A549 (cell line): ENCODE results near the gene RHOBTB1. TPM values are rescaled to one million over a fixed set of nuclear protein-coding genes. Genes with fewer than 3 reads are reported as not detected.
A peak's percentile ranks its signal among the peaks of the same experiment; 100 is the strongest.

Experiments used
- ATAC-seq, 2 experiments: fragments of 200-7000 bp in 1 of 2; fragments of >200 bp in 1 of 2; cut with Nextera tagmentation in 1 of 2; cut with Tn5 transposase in 1 of 2; 3 replicates each; pipeline versions ENCODE4 v1.8.0 to v1.9.1; 2018 to 2020; ENCODE audit warnings: mild to moderate bottlenecking in 1 of 2, moderate library complexity in 1 of 2
- CTCF ChIA-PET: fragments of 300-600 bp; sonication (Branson Sonifier 250); formaldehyde crosslinking; extraction: SDS; loops from one replicate; lab custom pipeline; 2021; ENCODE audit warnings: antibody characterized with exemption, inconsistent platforms; lab: Yijun Ruan, JAX
- POLR2A ChIA-PET: fragments of 350-600 bp; formaldehyde crosslinking; extraction: SDS; loops from one replicate; lab custom pipeline; 2021; ENCODE audit warnings: antibody characterized with exemption, inconsistent platforms; lab: Yijun Ruan, JAX
- DNase-seq, 2 experiments: peaks; one replicate each; pipeline versions ENCODE4 v3.0.0 to v3.0.0-alpha.2; 2011 to 2016; ENCODE audit warnings: low read depth in 1 of 2, low spot score in 1 of 2
- FAIRE-seq: peaks from 2 replicates; lab custom pipeline; 2011; peaks lifted over from hg19 to GRCh38; lab: Jason Lieb, UNC
- H3K27ac ChIP-seq, 2 experiments: fragments of >200 bp; sonication (Bioruptor Twin); formaldehyde crosslinking; 3 replicates each; pipeline ENCODE4 v1.5.1; 2016 to 2017
- H3K4me1 ChIP-seq: fragments of >200 bp; sonication (Bioruptor Twin); formaldehyde crosslinking; 3 replicates; pipeline ENCODE4 v1.6.1; 2016
- H3K4me2 ChIP-seq: fragments of >200 bp; sonication (Bioruptor Twin); formaldehyde crosslinking; 3 replicates; pipeline ENCODE4 v1.6.1; 2016
- H3K4me3 ChIP-seq: fragments of >200 bp; sonication (Bioruptor Twin); formaldehyde crosslinking; 3 replicates; pipeline ENCODE4 v1.5.1; 2016
- H3K9me3 ChIP-seq: fragments of >200 bp; sonication (Bioruptor Twin); formaldehyde crosslinking; 3 replicates; pipeline ENCODE4 v1.6.1; 2016
- CEBPB ChIP-seq, 2 experiments: fragments of >200 bp in 1 of 2; sonication (Bioruptor Twin) in 1 of 2; formaldehyde crosslinking in 1 of 2; IDR thresholded peaks; 2 replicates each; pipeline ENCODE4 v1.6.1; 2012 to 2016
- CHD4 ChIP-seq: fragments of 200-600 bp; sonication (generic); IDR thresholded peaks from 2 replicates; pipeline ENCODE4 v1.6.1; 2016; ENCODE audit warnings: antibody characterized with exemption, mild to moderate bottlenecking, borderline replicate concordance
- EP300 ChIP-seq, 2 experiments: fragments of >200 bp; sonication (Bioruptor Twin); formaldehyde crosslinking; IDR thresholded peaks; 2 replicates in 1 of 2; 3 replicates in 1 of 2; pipeline ENCODE4 v1.6.1; 2016 to 2017
- FOSL2 ChIP-seq, 2 experiments: fragments of 450-650 bp in 1 of 2; fragments of >200 bp in 1 of 2; sonication (Bioruptor Twin) in 1 of 2; formaldehyde crosslinking; IDR thresholded peaks; 2 replicates each; pipeline versions ENCODE4 v1.5.0 to v1.6.1; 2016 to 2020; ENCODE audit warnings: mild to moderate bottlenecking in 1 of 2, moderate library complexity in 1 of 2
- HDAC2 ChIP-seq: fragments of 200-600 bp; sonication (generic); IDR thresholded peaks from 2 replicates; pipeline ENCODE4 v1.6.1; 2016
- JUN ChIP-seq, 2 experiments: fragments of >200 bp; sonication (Bioruptor Twin); formaldehyde crosslinking; IDR thresholded peaks; 2 replicates in 1 of 2; 3 replicates in 1 of 2; pipeline ENCODE4 v1.6.1; 2016 to 2017
- JUNB ChIP-seq: fragments of >200 bp; sonication (Bioruptor Twin); formaldehyde crosslinking; IDR thresholded peaks from 2 replicates; pipeline ENCODE4 v1.6.1; 2016
- KDM5A ChIP-seq: fragments of 200-600 bp; sonication (generic); IDR thresholded peaks from 2 replicates; pipeline ENCODE4 v1.6.1; 2016; ENCODE audit warnings: antibody characterized with exemption, mild to moderate bottlenecking
- MAZ ChIP-seq: fragments of 150-350 bp; IDR thresholded peaks from 2 replicates; pipeline ENCODE4 v1.6.1; 2014; ENCODE audit warnings: antibody characterized with exemption, low read depth, low read length, borderline replicate concordance
- PHF8 ChIP-seq: fragments of 200-600 bp; sonication (generic); IDR thresholded peaks from 2 replicates; pipeline ENCODE4 v1.6.1; 2016; ENCODE audit warnings: low read depth, mild to moderate bottlenecking, antibody characterized with exemption, moderate library complexity, borderline replicate concordance
- POLR2A ChIP-seq: IDR thresholded peaks from 2 replicates; pipeline ENCODE4 v1.6.1; 2012; ENCODE audit warnings: mild to moderate bottlenecking, low read length
- POLR2AphosphoS2 ChIP-seq: conservative IDR thresholded peaks from 2 replicates; pipeline ENCODE4 v1.6.1; 2012; ENCODE audit warnings: low read length, improper control_type of control experiment, inconsistent platforms
- SMC3 ChIP-seq: fragments of >200 bp; sonication (Bioruptor Twin); formaldehyde crosslinking; IDR thresholded peaks from 3 replicates; pipeline ENCODE4 v1.6.1; 2018; ENCODE audit warnings: inconsistent platforms
- TFCP2L1 ChIP-seq: fragments of 250-450 bp; sonication (Bioruptor Pico); IDR thresholded peaks from 2 replicates; pipeline ENCODE4 v1.5.0; 2021; ENCODE audit warnings: mild to moderate bottlenecking
- ZC3H11A ChIP-seq: fragments of 450-650 bp; IDR thresholded peaks from 2 replicates; pipeline ENCODE4 v1.6.1; 2014; ENCODE audit warnings: antibody characterized with exemption, mild to moderate bottlenecking
- WGBS: methylation state at CpG from one replicate; pipeline ENCODE4 v1.1.6; 2017; ENCODE audit errors: missing lambda C conversion rate; 5-methylcytosine and 5-hydroxymethylcytosine counted together
- polyA plus RNA-seq, 4 experiments: library from polyadenylated mRNA; depleted of rRNA in 3 of 4; stranded (reverse); fragments of >200 nt; fragmentation: RNase III in 1 of 4; extraction: RNeasy Plus Mini Kit Qiagen cat#74134 plus additional on column Dnase treatment in 1 of 4; gene quantifications; 2 replicates in 3 of 4; 3 replicates in 1 of 4; pipeline ENCODE4 v1.2.3, GENCODE V29; 2011 to 2017
- TF ChIP-seq, protein P1 (sequence below): IDR thresholded peaks from 2 replicates; pipeline ENCODE4 v1.6.1; 2012; ENCODE audit warnings: low read depth, borderline replicate concordance
- TF ChIP-seq, protein P2 (sequence below): fragments of 250-450 bp; sonication (Bioruptor Pico); IDR thresholded peaks from 2 replicates; pipeline ENCODE4 v1.5.0; 2021; ENCODE audit warnings: mild to moderate bottlenecking, moderate library complexity, borderline replicate concordance
- TF ChIP-seq, protein P3 (sequence below): fragments of 150-350 bp; IDR thresholded peaks from 2 replicates; pipeline ENCODE4 v1.6.1; 2014; ENCODE audit warnings: low read depth, mild to moderate bottlenecking, low read length
- TF ChIP-seq, protein P4 (sequence below): fragments of 200-600 bp; sonication (generic); IDR thresholded peaks from 2 replicates; pipeline ENCODE4 v1.6.1; 2016; ENCODE audit warnings: antibody characterized with exemption, mild to moderate bottlenecking, moderate library complexity
- TF ChIP-seq, protein P5 (sequence below): IDR thresholded peaks from 2 replicates; pipeline ENCODE4 v1.6.1; 2012
- TF ChIP-seq, protein P6 (sequence below): IDR thresholded peaks from 2 replicates; pipeline ENCODE4 v1.6.1; 2012

The RHOBTB1 gene
- polyA plus RNA-seq, 2 of the 4 experiments (the other 2 are of a cell fraction) = 6.6 to 24.7 TPM

DNA sequence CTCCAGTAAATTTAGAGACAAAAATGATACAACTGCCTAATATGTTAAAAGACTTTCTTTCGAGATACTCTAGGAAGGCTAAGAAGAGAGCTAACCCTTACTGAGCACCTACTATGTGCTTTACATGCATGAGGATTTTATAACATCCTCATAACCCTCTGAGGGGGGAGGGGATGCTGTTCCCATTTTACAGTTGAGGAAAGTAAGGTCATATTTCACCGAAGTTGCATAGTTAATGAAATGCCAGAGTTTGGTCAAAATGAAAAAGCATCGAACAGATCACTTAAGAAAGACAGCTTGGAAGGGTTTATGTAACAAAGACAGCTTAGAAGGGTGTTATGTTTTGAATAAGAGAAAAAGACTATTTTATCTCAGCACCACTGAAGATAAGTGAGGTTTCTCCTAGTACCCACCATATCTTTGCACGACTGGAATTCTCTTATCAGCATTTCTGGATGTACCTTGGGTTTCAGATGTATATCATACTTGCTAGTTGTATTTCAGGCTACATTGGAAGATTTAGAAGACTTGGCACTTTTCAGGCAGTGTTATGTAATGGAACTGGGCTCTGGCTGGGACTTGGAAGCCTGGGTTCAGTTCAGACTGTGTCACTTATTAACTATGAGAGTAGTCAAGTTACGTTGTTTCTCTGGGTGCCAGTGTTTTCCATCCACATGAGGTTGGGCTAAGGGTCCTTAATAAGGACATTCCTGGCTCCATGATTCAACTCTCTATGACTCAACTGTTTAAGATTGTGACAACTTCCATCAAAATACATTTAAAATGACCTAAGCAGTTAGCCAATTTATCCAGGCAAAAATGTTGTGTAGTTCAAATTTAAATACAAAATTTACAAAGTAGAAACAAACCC is 6.0 kb downstream of the RHOBTB1 start (continued):
- TF ChIP-seq TFCP2L1 (CRISPR knock-in tag) (no peak), MAZ (no peak), EP300 (IDR thresholded peaks at IDR 0.05) (no peak), JUNB (0 out of 2 replicates have a peak, but pooled peaks have one; percentile 39)

DNA sequence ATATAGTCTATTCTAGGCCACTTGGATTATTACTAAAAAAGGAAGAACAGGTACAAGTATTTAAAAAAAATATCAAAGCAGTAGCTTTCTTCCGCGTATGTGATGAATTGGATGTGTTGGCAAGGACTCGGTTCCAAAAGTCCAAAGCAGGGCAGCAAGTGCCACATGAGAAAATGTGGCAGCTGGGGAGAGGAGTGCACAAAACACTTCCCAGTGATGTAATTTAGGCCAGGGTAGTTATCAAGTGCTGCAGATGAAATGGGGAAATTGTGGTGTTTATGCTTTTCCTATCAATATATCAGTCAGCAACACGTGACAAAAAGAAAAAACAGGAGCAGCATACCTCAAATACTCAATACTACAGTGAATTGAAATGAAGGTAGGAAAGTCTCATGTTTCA is 7.0 kb downstream of the RHOBTB1 start:
- Histone ChIP-seq H3K4me3 (no peak overlapping the region), H3K9me3 (no peaks in the 10 kb centered on the region), H3K4me1 (peaks cover 29% of the 10 kb centered on the region), H3K27ac (no peak overlapping the region), H3K4me2 (no peak overlapping the region; the same call in 2 of the 3 replicates)
- ChIA-PET CTCF (no interaction called here), POLR2A (no interaction called here)
- DNase-seq (no peak), FAIRE-seq (no peak), ATAC-seq (no peak)
- 80% methylated on average over 4 of the region's 4 CpGs for WGBS
- TF ChIP-seq JUN (IDR thresholded peaks at IDR 0.05) (no peak), SMC3 (no peak), FOSL2 (IDR thresholded peaks at IDR 0.05) (no peak), FOSL2 (CRISPR knock-in tag; IDR thresholded peaks at IDR 0.05) (no peak), ZC3H11A (no peak), PHF8 (no peak), CEBPB (IDR thresholded peaks at IDR 0.05) (no peak), POLR2A (no peak), KDM5A (no peak), HDAC2 (no peak), POLR2AphosphoS2 (no peak), CHD4 (no peak)
- TF ChIP-seq, protein P1, sequence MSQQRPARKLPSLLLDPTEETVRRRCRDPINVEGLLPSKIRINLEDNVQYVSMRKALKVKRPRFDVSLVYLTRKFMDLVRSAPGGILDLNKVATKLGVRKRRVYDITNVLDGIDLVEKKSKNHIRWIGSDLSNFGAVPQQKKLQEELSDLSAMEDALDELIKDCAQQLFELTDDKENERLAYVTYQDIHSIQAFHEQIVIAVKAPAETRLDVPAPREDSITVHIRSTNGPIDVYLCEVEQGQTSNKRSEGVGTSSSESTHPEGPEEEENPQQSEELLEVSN = no peak
- TF ChIP-seq, protein P2, sequence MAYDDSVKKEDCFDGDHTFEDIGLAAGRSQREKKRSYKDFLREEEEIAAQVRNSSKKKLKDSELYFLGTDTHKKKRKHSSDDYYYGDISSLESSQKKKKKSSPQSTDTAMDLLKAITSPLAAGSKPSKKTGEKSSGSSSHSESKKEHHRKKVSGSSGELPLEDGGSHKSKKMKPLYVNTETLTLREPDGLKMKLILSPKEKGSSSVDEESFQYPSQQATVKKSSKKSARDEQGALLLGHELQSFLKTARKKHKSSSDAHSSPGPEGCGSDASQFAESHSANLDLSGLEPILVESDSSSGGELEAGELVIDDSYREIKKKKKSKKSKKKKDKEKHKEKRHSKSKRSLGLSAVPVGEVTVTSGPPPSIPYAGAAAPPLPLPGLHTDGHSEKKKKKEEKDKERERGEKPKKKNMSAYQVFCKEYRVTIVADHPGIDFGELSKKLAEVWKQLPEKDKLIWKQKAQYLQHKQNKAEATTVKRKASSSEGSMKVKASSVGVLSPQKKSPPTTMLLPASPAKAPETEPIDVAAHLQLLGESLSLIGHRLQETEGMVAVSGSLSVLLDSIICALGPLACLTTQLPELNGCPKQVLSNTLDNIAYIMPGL = no peak
- TF ChIP-seq, protein P3, sequence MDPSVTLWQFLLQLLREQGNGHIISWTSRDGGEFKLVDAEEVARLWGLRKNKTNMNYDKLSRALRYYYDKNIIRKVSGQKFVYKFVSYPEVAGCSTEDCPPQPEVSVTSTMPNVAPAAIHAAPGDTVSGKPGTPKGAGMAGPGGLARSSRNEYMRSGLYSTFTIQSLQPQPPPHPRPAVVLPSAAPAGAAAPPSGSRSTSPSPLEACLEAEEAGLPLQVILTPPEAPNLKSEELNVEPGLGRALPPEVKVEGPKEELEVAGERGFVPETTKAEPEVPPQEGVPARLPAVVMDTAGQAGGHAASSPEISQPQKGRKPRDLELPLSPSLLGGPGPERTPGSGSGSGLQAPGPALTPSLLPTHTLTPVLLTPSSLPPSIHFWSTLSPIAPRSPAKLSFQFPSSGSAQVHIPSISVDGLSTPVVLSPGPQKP = no peak
- TF ChIP-seq, protein P4, sequence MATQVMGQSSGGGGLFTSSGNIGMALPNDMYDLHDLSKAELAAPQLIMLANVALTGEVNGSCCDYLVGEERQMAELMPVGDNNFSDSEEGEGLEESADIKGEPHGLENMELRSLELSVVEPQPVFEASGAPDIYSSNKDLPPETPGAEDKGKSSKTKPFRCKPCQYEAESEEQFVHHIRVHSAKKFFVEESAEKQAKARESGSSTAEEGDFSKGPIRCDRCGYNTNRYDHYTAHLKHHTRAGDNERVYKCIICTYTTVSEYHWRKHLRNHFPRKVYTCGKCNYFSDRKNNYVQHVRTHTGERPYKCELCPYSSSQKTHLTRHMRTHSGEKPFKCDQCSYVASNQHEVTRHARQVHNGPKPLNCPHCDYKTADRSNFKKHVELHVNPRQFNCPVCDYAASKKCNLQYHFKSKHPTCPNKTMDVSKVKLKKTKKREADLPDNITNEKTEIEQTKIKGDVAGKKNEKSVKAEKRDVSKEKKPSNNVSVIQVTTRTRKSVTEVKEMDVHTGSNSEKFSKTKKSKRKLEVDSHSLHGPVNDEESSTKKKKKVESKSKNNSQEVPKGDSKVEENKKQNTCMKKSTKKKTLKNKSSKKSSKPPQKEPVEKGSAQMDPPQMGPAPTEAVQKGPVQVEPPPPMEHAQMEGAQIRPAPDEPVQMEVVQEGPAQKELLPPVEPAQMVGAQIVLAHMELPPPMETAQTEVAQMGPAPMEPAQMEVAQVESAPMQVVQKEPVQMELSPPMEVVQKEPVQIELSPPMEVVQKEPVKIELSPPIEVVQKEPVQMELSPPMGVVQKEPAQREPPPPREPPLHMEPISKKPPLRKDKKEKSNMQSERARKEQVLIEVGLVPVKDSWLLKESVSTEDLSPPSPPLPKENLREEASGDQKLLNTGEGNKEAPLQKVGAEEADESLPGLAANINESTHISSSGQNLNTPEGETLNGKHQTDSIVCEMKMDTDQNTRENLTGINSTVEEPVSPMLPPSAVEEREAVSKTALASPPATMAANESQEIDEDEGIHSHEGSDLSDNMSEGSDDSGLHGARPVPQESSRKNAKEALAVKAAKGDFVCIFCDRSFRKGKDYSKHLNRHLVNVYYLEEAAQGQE = no peak
- TF ChIP-seq, protein P5, sequence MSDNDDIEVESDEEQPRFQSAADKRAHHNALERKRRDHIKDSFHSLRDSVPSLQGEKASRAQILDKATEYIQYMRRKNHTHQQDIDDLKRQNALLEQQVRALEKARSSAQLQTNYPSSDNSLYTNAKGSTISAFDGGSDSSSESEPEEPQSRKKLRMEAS = no peak
- TF ChIP-seq, protein P6, sequence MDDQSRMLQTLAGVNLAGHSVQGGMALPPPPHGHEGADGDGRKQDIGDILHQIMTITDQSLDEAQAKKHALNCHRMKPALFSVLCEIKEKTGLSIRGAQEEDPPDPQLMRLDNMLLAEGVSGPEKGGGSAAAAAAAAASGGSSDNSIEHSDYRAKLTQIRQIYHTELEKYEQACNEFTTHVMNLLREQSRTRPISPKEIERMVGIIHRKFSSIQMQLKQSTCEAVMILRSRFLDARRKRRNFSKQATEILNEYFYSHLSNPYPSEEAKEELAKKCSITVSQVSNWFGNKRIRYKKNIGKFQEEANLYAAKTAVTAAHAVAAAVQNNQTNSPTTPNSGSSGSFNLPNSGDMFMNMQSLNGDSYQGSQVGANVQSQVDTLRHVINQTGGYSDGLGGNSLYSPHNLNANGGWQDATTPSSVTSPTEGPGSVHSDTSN = no peak
